A549 (cell line): ENCODE data around the gene THBD.

Experiments
- CBX8 ChIP-seq: fragments of 200-600 bp; sonication (generic); IDR thresholded peaks from 2 replicates; pipeline ENCODE4 v1.6.1; 2016
- CTCF ChIP-seq: fragments of >200 bp; sonication (Bioruptor Twin); formaldehyde crosslinking; IDR thresholded peaks from 3 replicates; pipeline ENCODE4 v1.5.1; 2016
- HMGXB4 ChIP-seq: fragments of 250-450 bp; sonication (Bioruptor Pico); IDR thresholded peaks from 2 replicates; pipeline ENCODE4 v1.5.0; 2021; ENCODE audit warnings: mild to moderate bottlenecking, moderate library complexity, borderline replicate concordance
- HOXA7 ChIP-seq: fragments of 250-450 bp; sonication (Bioruptor Pico); IDR thresholded peaks from 2 replicates; pipeline ENCODE4 v1.5.0; 2020; ENCODE audit warnings: mild to moderate bottlenecking, moderate library complexity
- POLR2A ChIP-seq: IDR thresholded peaks from 2 replicates; pipeline ENCODE4 v1.6.1; 2012; ENCODE audit warnings: mild to moderate bottlenecking, low read length
- RFX5 ChIP-seq: fragments of 450-650 bp; IDR thresholded peaks from 2 replicates; pipeline ENCODE4 v1.7.1; 2014; ENCODE audit warnings: antibody characterized with exemption, mild to moderate bottlenecking, moderate library complexity
- RNF2 ChIP-seq: fragments of 200-600 bp; sonication (generic); IDR thresholded peaks from 2 replicates; pipeline ENCODE4 v1.6.1; 2016; ENCODE audit warnings: low read depth, mild to moderate bottlenecking, antibody characterized with exemption, moderate library complexity, borderline replicate concordance
- TF ChIP-seq, protein P1 (sequence below): fragments of 200-600 bp; sonication (generic); IDR thresholded peaks from 2 replicates; pipeline ENCODE4 v1.6.1; 2016; ENCODE audit warnings: antibody characterized with exemption, mild to moderate bottlenecking, moderate library complexity
- TF ChIP-seq, protein P2 (sequence below): fragments of 150-350 bp; IDR thresholded peaks from 2 replicates; pipeline ENCODE4 v1.6.1; 2014; ENCODE audit warnings: low read depth, mild to moderate bottlenecking, low read length

- no peak for TF ChIP-seq CTCF
- no peak for TF ChIP-seq RFX5
- no peak for TF ChIP-seq CBX8
- TF ChIP-seq, protein P1, sequence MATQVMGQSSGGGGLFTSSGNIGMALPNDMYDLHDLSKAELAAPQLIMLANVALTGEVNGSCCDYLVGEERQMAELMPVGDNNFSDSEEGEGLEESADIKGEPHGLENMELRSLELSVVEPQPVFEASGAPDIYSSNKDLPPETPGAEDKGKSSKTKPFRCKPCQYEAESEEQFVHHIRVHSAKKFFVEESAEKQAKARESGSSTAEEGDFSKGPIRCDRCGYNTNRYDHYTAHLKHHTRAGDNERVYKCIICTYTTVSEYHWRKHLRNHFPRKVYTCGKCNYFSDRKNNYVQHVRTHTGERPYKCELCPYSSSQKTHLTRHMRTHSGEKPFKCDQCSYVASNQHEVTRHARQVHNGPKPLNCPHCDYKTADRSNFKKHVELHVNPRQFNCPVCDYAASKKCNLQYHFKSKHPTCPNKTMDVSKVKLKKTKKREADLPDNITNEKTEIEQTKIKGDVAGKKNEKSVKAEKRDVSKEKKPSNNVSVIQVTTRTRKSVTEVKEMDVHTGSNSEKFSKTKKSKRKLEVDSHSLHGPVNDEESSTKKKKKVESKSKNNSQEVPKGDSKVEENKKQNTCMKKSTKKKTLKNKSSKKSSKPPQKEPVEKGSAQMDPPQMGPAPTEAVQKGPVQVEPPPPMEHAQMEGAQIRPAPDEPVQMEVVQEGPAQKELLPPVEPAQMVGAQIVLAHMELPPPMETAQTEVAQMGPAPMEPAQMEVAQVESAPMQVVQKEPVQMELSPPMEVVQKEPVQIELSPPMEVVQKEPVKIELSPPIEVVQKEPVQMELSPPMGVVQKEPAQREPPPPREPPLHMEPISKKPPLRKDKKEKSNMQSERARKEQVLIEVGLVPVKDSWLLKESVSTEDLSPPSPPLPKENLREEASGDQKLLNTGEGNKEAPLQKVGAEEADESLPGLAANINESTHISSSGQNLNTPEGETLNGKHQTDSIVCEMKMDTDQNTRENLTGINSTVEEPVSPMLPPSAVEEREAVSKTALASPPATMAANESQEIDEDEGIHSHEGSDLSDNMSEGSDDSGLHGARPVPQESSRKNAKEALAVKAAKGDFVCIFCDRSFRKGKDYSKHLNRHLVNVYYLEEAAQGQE, result no peak
- TF ChIP-seq HMGXB4 (CRISPR knock-in tag), result no peak
- no peak for TF ChIP-seq POLR2A
- TF ChIP-seq, protein P2, sequence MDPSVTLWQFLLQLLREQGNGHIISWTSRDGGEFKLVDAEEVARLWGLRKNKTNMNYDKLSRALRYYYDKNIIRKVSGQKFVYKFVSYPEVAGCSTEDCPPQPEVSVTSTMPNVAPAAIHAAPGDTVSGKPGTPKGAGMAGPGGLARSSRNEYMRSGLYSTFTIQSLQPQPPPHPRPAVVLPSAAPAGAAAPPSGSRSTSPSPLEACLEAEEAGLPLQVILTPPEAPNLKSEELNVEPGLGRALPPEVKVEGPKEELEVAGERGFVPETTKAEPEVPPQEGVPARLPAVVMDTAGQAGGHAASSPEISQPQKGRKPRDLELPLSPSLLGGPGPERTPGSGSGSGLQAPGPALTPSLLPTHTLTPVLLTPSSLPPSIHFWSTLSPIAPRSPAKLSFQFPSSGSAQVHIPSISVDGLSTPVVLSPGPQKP, result no peak
- TF ChIP-seq RNF2, result no peak
- no peak for TF ChIP-seq HOXA7 (CRISPR knock-in tag)
These were observed 27.5 kb downstream of the THBD start for GRCh38 chr20:23021951-23022350.
